KOPT-K1 (cell line): ENCODE data around the gene CISH.

Experiments used
- H3K27ac ChIP-seq: fragments of 200-600 bp; sonication (generic); 2 replicates; pipeline ENCODE4 v1.5.1; 2016; ENCODE audit warnings: antibody characterized with exemption, mild to moderate bottlenecking, low read depth, low read length; ENCODE audit not compliant: poor library complexity, severe bottlenecking
- H3K36me3 ChIP-seq: fragments of 200-600 bp; sonication (generic); 2 replicates; pipeline ENCODE4 v1.5.1; 2017; ENCODE audit warnings: antibody characterized with exemption, mild to moderate bottlenecking, low read length, moderate library complexity; ENCODE audit not compliant: insufficient read depth
- H3K9me3 ChIP-seq: fragments of 200-600 bp; sonication (generic); 2 replicates; pipeline ENCODE4 v1.5.1; 2017; ENCODE audit warnings: antibody characterized with exemption, low read length, mild to moderate bottlenecking; ENCODE audit not compliant: insufficient read depth, poor library complexity, severe bottlenecking

Gene CISH

GRCh38 chr3:50625231-50626182 lies 13.9 kb upstream of the CISH start:
- H3K9me3 ChIP-seq = no peaks in the 10 kb centered on the region
- H3K36me3 ChIP-seq = peaks cover 69% of the 10 kb centered on the region
- H3K27ac ChIP-seq = peak overlapping the region; percentile 88

GRCh38 chr3:50624634-50625033 lies 13.1 kb upstream of the CISH start:
- Histone ChIP-seq H3K9me3 (no peaks in the 10 kb centered on the region), H3K27ac (peak overlapping the region; percentile 88), H3K36me3 (peaks cover 69% of the 10 kb centered on the region)

- H3K27ac ChIP-seq = peak overlapping the region; percentile 88
- H3K36me3 ChIP-seq = peaks cover 69% of the 10 kb centered on the region
- no peaks in the 10 kb centered on the region for H3K9me3 ChIP-seq
Measured at GRCh38 chr3:50623840-50624474, 12.4 kb upstream of the CISH start.

- Histone ChIP-seq H3K27ac (peak overlapping the region; percentile 88), H3K9me3 (no peaks in the 10 kb centered on the region), H3K36me3 (peaks cover 61% of the 10 kb centered on the region)
Measured at GRCh38 chr3:50622881-50623280, 11.3 kb upstream of the CISH start.

DNA sequence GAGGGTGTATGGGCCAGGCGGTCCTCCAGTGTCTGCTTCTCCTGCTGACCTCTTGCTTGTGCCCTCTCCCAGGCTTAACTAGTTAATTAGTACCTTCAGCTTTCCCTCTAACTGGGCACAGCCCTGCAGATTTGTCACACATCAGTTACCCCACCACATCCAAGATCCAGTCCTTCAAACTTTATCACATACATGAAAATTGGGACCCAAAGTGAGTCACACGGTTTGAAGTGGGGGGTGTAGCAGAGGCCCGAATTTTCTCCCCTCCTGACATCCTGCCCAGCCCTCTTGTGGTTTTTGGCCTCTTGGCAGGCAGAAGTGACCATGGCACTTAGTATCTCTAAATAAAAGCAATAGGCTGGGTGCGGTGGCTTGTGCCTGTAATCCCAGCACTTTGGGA lies 9.2 kb upstream of the CISH start:
- peaks cover 49% of the 10 kb centered on the region for H3K36me3 ChIP-seq
- H3K9me3 ChIP-seq = no peaks in the 10 kb centered on the region
- H3K27ac ChIP-seq = peak overlapping the region; percentile 96

GRCh38 chr3:50620420-50620819 lies 8.8 kb upstream of the CISH start:
- Histone ChIP-seq H3K27ac (peak overlapping the region; percentile 96), H3K36me3 (peaks cover 49% of the 10 kb centered on the region), H3K9me3 (no peaks in the 10 kb centered on the region)

- Histone ChIP-seq H3K36me3 (peaks cover 42% of the 10 kb centered on the region), H3K27ac (peak overlapping the region; percentile 96), H3K9me3 (no peaks in the 10 kb centered on the region)
Measured at GRCh38 chr3:50617911-50618481, 6.4 kb upstream of the CISH start.

- Histone ChIP-seq H3K9me3 (no peaks in the 10 kb centered on the region), H3K27ac (peak within 1 kb of the TSS; percentile 96), H3K36me3 (peaks cover 34% of the 10 kb centered on the region)
Measured at GRCh38 chr3:50617096-50617791, 5.7 kb upstream of the CISH start, which contains the start of gene MAPKAPK3. Gene MAPKAPK3 (plus strand): TSS chr3:50617151. CDS start chr3:50617566, 415 bp downstream.

DNA sequence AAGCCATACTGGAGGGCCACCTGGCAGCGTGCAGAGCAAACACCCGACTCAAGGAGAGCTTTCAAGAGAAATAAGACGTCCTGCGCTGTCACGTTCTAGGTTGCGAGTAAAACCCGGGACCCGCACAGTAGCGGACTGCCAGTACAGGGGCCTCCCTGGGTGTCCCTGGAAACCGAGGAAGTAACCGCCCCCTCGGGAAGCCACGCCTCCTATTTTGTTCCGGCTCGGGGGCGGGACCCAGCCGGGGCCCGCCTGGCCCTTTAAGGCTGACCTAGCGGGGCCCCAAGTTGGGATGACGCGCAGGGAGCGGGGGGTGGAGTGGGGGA lies 5.2 kb upstream of the CISH start:
- peak overlapping the region; percentile 70 for H3K27ac ChIP-seq
- H3K9me3 ChIP-seq = no peaks in the 10 kb centered on the region
- peaks cover 29% of the 10 kb centered on the region for H3K36me3 ChIP-seq

- H3K36me3 ChIP-seq = peaks cover 28% of the 10 kb centered on the region
- peak overlapping the region; percentile 70 for H3K27ac ChIP-seq
- H3K9me3 ChIP-seq = peaks cover under 1% of the 10 kb centered on the region
Measured at GRCh38 chr3:50616003-50616769, 4.6 kb upstream of the CISH start.

GRCh38 chr3:50615190-50615589 lies 3.6 kb upstream of the CISH start:
- H3K9me3 ChIP-seq = peaks cover 10% of the 10 kb centered on the region
- H3K36me3 ChIP-seq = peaks cover 28% of the 10 kb centered on the region
- peak overlapping the region; percentile 70 for H3K27ac ChIP-seq

- peak overlapping the region; percentile 100 for H3K27ac ChIP-seq
- H3K36me3 ChIP-seq = peaks cover 33% of the 10 kb centered on the region
Measured at GRCh38 chr3:50612970-50613846, 1.6 kb upstream of the CISH start.

GRCh38 chr3:50612234-50612882 lies 784 bp upstream of the CISH start:
- Histone ChIP-seq H3K27ac (peak overlapping the region; percentile 100), H3K36me3 (peaks cover 41% of the 10 kb centered on the region), H3K9me3 (peaks cover 13% of the 10 kb centered on the region)

More at GRCh38 chr3:50612970-50613846, 1.6 kb upstream of the CISH start:
- peaks cover 13% of the 10 kb centered on the region for H3K9me3 ChIP-seq
